SU-DHL-6 (cell line): Measurements from ENCODE around the gene HLF.

Source experiments
- EZH2phosphoT487 ChIP-seq: fragments of 200-600 bp; sonication (generic), shearing (Covaris generic); conservative IDR thresholded peaks from 2 replicates; pipeline ENCODE4 v1.6.1; 2018; ENCODE audit warnings: mild to moderate bottlenecking, antibody characterized with exemption, low read length, moderate library complexity, mixed read lengths
- TF ChIP-seq, protein P1 (sequence below): fragments of 200-600 bp; sonication (generic); IDR thresholded peaks from one replicate; pipeline ENCODE4 v1.5.1; 2017; ENCODE audit warnings: antibody characterized with exemption, mild to moderate bottlenecking, low read length, moderate library complexity; ENCODE audit not compliant: insufficient read depth, poor library complexity, severe bottlenecking

DNA sequence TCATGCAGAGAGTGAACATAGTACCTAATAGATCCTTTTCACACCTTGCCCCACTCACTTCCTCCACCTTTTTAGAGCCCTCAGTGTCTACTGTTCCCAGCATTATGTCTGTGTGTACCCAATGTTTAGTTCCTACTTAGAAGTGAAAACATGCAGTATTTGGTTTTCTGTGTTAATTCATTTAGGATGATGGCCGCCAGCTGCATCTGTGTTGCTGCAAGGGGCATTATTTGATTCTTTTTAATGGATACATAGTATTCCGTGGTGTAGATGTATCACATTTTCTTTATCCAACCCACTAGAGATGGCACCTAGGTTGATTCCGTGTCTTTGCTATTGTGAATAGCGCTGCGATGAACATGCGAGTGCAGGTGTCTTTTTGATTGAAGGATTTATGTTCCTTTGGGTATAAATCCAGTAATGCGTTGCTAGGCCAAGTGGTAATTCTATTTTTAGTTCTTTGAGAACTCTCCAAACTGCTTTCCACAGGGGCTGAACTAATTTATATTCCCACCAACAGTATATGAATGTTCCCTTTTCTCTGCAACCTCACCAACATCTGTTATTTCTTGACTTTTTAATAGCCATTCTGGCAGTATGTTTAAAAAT is 47.1 kb downstream of the HLF start:
- TF ChIP-seq, protein P1, sequence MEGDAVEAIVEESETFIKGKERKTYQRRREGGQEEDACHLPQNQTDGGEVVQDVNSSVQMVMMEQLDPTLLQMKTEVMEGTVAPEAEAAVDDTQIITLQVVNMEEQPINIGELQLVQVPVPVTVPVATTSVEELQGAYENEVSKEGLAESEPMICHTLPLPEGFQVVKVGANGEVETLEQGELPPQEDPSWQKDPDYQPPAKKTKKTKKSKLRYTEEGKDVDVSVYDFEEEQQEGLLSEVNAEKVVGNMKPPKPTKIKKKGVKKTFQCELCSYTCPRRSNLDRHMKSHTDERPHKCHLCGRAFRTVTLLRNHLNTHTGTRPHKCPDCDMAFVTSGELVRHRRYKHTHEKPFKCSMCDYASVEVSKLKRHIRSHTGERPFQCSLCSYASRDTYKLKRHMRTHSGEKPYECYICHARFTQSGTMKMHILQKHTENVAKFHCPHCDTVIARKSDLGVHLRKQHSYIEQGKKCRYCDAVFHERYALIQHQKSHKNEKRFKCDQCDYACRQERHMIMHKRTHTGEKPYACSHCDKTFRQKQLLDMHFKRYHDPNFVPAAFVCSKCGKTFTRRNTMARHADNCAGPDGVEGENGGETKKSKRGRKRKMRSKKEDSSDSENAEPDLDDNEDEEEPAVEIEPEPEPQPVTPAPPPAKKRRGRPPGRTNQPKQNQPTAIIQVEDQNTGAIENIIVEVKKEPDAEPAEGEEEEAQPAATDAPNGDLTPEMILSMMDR, result no peak
- no peak for TF ChIP-seq EZH2phosphoT487
